Measurements from ENCODE around the gene TBC1D17. TPM values are rescaled to one million over a fixed set of nuclear protein-coding genes. Genes with fewer than 3 reads are reported as not detected.

Gene TBC1D17
- total and polyA plus RNA-seq, 10 of the 15 experiments (the other 5 are each of a cell fraction or from before 2014, with no cell fraction given): 0.42 to 20.4 (median 11.2) TPM

DNA sequence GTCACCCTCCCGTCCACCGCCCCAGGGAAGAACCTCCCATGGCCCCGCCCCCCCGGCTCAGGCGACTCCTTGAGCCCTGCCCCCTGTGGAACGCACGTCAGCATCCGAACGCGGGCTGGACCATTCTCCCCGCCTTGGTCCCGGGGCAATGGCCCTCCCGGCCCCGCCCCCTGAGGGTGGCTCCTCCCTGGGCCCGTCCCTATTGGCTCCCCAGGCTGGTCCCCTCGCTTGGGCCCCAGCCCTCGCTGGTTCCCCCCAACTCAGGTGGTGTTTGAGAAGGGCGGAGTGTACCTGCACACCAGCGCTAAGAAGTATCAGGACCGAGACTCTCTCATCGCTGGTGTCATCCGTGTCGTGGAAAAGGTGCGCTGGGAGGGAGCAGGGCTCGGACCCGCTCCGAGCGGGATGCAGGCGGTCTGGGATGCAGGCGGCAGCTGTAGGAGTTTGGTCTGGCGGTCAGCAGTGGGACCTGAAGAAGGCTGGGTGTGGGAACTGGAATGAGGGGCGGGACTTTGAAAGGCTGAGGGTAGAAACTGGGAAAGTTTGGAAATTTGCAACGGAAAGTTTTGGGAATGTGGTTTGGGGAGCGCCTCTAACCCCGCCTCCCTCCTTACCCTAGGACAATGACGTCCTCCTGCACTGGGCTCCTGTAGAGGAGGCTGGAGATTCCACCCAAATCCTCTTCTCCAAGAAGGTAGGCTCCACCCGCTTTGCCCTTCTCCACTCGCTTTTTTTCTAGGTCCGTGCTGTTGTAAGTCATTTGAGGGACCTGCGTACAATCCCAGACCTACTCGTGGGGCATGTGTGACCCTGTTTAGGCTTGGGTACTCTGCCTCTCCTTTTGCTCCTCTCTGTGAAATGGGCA is 609 bp downstream of the TBC1D17 start (continued):
- TF ChIP-seq, protein P1, sequence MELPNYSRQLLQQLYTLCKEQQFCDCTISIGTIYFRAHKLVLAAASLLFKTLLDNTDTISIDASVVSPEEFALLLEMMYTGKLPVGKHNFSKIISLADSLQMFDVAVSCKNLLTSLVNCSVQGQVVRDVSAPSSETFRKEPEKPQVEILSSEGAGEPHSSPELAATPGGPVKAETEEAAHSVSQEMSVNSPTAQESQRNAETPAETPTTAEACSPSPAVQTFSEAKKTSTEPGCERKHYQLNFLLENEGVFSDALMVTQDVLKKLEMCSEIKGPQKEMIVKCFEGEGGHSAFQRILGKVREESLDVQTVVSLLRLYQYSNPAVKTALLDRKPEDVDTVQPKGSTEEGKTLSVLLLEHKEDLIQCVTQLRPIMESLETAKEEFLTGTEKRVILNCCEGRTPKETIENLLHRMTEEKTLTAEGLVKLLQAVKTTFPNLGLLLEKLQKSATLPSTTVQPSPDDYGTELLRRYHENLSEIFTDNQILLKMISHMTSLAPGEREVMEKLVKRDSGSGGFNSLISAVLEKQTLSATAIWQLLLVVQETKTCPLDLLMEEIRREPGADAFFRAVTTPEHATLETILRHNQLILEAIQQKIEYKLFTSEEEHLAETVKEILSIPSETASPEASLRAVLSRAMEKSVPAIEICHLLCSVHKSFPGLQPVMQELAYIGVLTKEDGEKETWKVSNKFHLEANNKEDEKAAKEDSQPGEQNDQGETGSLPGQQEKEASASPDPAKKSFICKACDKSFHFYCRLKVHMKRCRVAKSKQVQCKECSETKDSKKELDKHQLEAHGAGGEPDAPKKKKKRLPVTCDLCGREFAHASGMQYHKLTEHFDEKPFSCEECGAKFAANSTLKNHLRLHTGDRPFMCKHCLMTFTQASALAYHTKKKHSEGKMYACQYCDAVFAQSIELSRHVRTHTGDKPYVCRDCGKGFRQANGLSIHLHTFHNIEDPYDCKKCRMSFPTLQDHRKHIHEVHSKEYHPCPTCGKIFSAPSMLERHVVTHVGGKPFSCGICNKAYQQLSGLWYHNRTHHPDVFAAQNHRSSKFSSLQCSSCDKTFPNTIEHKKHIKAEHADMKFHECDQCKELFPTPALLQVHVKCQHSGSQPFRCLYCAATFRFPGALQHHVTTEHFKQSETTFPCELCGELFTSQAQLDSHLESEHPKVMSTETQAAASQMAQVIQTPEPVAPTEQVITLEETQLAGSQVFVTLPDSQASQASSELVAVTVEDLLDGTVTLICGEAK (IDR thresholded peaks at IDR 0.05; ENCODE audit: borderline replicate concordance): no peak
- no peak for TF ChIP-seq MTA3 (IDR thresholded peaks at IDR 0.05; ENCODE audit: borderline replicate concordance, low read length)
- no peak for TF ChIP-seq RUNX3 (IDR thresholded peaks at IDR 0.05; ENCODE audit: low read length)
- no peak for TF ChIP-seq SUZ12 (IDR thresholded peaks at IDR 0.05; ENCODE audit: unreplicated experiment)
- no peak for TF ChIP-seq CBX5 (IDR thresholded peaks at IDR 0.05; ENCODE audit: low read depth)
- TF ChIP-seq CHD2 (IDR thresholded peaks at IDR 0.05; ENCODE audit: borderline replicate concordance, low read depth, low read length): 0 out of 2 replicates have a peak, but pooled peaks have one; percentile 28
- TF ChIP-seq SUPT20H (IDR thresholded peaks at IDR 0.05; ENCODE audit: borderline replicate concordance, control insufficient read depth, low read depth, low read length): no peak
- TF ChIP-seq HDGF (IDR thresholded peaks at IDR 0.05): peak; percentile 87
- TF ChIP-seq, protein P2, sequence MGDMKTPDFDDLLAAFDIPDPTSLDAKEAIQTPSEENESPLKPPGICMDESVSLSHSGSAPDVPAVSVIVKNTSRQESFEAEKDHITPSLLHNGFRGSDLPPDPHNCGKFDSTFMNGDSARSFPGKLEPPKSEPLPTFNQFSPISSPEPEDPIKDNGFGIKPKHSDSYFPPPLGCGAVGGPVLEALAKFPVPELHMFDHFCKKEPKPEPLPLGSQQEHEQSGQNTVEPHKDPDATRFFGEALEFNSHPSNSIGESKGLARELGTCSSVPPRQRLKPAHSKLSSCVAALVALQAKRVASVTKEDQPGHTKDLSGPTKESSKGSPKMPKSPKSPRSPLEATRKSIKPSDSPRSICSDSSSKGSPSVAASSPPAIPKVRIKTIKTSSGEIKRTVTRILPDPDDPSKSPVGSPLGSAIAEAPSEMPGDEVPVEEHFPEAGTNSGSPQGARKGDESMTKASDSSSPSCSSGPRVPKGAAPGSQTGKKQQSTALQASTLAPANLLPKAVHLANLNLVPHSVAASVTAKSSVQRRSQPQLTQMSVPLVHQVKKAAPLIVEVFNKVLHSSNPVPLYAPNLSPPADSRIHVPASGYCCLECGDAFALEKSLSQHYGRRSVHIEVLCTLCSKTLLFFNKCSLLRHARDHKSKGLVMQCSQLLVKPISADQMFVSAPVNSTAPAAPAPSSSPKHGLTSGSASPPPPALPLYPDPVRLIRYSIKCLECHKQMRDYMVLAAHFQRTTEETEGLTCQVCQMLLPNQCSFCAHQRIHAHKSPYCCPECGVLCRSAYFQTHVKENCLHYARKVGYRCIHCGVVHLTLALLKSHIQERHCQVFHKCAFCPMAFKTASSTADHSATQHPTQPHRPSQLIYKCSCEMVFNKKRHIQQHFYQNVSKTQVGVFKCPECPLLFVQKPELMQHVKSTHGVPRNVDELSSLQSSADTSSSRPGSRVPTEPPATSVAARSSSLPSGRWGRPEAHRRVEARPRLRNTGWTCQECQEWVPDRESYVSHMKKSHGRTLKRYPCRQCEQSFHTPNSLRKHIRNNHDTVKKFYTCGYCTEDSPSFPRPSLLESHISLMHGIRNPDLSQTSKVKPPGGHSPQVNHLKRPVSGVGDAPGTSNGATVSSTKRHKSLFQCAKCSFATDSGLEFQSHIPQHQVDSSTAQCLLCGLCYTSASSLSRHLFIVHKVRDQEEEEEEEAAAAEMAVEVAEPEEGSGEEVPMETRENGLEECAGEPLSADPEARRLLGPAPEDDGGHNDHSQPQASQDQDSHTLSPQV (IDR thresholded peaks at IDR 0.05): no peak
- no peak for TF ChIP-seq ZBED1 (IDR thresholded peaks at IDR 0.05; ENCODE audit: borderline replicate concordance)
- no peak for TF ChIP-seq HDAC2 (IDR thresholded peaks at IDR 0.05)
- TF ChIP-seq, protein P3, sequence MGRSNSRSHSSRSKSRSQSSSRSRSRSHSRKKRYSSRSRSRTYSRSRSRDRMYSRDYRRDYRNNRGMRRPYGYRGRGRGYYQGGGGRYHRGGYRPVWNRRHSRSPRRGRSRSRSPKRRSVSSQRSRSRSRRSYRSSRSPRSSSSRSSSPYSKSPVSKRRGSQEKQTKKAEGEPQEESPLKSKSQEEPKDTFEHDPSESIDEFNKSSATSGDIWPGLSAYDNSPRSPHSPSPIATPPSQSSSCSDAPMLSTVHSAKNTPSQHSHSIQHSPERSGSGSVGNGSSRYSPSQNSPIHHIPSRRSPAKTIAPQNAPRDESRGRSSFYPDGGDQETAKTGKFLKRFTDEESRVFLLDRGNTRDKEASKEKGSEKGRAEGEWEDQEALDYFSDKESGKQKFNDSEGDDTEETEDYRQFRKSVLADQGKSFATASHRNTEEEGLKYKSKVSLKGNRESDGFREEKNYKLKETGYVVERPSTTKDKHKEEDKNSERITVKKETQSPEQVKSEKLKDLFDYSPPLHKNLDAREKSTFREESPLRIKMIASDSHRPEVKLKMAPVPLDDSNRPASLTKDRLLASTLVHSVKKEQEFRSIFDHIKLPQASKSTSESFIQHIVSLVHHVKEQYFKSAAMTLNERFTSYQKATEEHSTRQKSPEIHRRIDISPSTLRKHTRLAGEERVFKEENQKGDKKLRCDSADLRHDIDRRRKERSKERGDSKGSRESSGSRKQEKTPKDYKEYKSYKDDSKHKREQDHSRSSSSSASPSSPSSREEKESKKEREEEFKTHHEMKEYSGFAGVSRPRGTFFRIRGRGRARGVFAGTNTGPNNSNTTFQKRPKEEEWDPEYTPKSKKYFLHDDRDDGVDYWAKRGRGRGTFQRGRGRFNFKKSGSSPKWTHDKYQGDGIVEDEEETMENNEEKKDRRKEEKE (IDR thresholded peaks at IDR 0.05): no peak
- TF ChIP-seq BCL11A (IDR thresholded peaks at IDR 0.05; ENCODE audit: low read depth, low read length): no peak
- TF ChIP-seq GABPA (IDR thresholded peaks at IDR 0.05; ENCODE audit: low read depth): no peak
